GM18511 (cell line): ENCODE results near the gene LRIT2.
"Not testable (repeated sequence)": the region's sequence is repeated elsewhere in the genome, so short reads cannot be mapped to it uniquely, and the experiment has no call there.

ENCODE experiments used
- ATAC-seq: cut with Tn5 transposase; IDR thresholded peaks from one replicate; pipeline ENCODE4 v1.9.1; 2021; ENCODE audit warnings: mild to moderate bottlenecking, moderate library complexity; ENCODE audit not compliant: unreplicated experiment

Gene LRIT2

GRCh38 chr10:84185526-84186175 lies 39.7 kb downstream of the LRIT2 start:
- no peak for ATAC-seq

GRCh38 chr10:84184517-84184916 lies 40.8 kb downstream of the LRIT2 start:
- peak; percentile 60 for ATAC-seq

GRCh38 chr10:84181631-84182030 lies 43.7 kb downstream of the LRIT2 start:
- no peak for ATAC-seq

GRCh38 chr10:84180386-84180785 lies 45.0 kb downstream of the LRIT2 start:
- not testable (repeated sequence) for ATAC-seq

GRCh38 chr10:84179059-84179710 lies 46.2 kb downstream of the LRIT2 start:
- peak; percentile 88 for ATAC-seq

GRCh38 chr10:84178160-84178609 lies 47.2 kb downstream of the LRIT2 start:
- no peak for ATAC-seq

- peak; percentile 58 for ATAC-seq
Measured at GRCh38 chr10:84177541-84178141, 47.7 kb downstream of the LRIT2 start.

GRCh38 chr10:84176836-84177474 lies 48.4 kb downstream of the LRIT2 start:
- no peak for ATAC-seq

GRCh38 chr10:84176351-84176750 lies 49.0 kb downstream of the LRIT2 start:
- no peak for ATAC-seq

- ATAC-seq: no peak
Measured at GRCh38 chr10:84175436-84175835, 49.9 kb downstream of the LRIT2 start.

- peak; percentile 37 for ATAC-seq
Measured at GRCh38 chr10:84173501-84173929, 51.8 kb downstream of the LRIT2 start, which contains the start of gene GPR15LG. TSS of gene GPR15LG (plus strand) at chr10:84173801. CDS start at chr10:84173852, 51 bp downstream.

- ATAC-seq: peak; percentile 64
Measured at GRCh38 chr10:84172467-84173356, 52.6 kb downstream of the LRIT2 start.

- peak; percentile 32 for ATAC-seq
Measured at GRCh38 chr10:84171700-84172466, 53.5 kb downstream of the LRIT2 start.

- not testable (repeated sequence) for ATAC-seq
Measured at GRCh38 chr10:84171237-84171636, 54.1 kb downstream of the LRIT2 start.
